Ectodermal cell (in vitro differentiated cells): ENCODE data around the gene APCDD1L.

Source experiments
- H3K27ac ChIP-seq: 2 replicates; pipeline ENCODE4 v1.7.0; 2013; ENCODE audit warnings: mild to moderate bottlenecking, low read depth, low read length; ENCODE audit not compliant: insufficient read depth, poor library complexity, severe bottlenecking
- H3K27me3 ChIP-seq: 2 replicates; pipeline ENCODE4 v1.7.0; 2013; ENCODE audit warnings: mild to moderate bottlenecking, low read length; ENCODE audit not compliant: insufficient read depth, control insufficient read depth, poor library complexity, severe bottlenecking
- H3K36me3 ChIP-seq: one replicate; pipeline ENCODE4 v1.7.0; 2013; ENCODE audit warnings: low read length; ENCODE audit not compliant: control insufficient read depth, insufficient read depth
- H3K4me1 ChIP-seq: one replicate; pipeline ENCODE4 v1.7.0; 2013; ENCODE audit warnings: low read length; ENCODE audit not compliant: control insufficient read depth, insufficient read depth
- H3K4me3 ChIP-seq: 2 replicates; pipeline ENCODE4 v1.7.0; 2013; ENCODE audit warnings: low read depth, low read length, control low read depth; ENCODE audit not compliant: insufficient read depth
- H3K9me3 ChIP-seq: 2 replicates; pipeline ENCODE4 v1.7.0; 2013; ENCODE audit warnings: mild to moderate bottlenecking, low read length, moderate library complexity; ENCODE audit not compliant: control insufficient read depth
- WGBS, 2 experiments: methylation state at CpG; one replicate each; pipeline ENCODE4 v1.1.7; 2013; ENCODE audit warnings: missing lambda C conversion rate in 2 of 2; 5-methylcytosine and 5-hydroxymethylcytosine counted together

Gene APCDD1L

GRCh38 chr20:58552366-58552934, 37.3 kb upstream of the APCDD1L start:
- Histone ChIP-seq H3K9me3 (no peaks in the 10 kb centered on the region), H3K4me1 (peaks cover 5% of the 10 kb centered on the region), H3K27me3 (no peaks in the 10 kb centered on the region), H3K36me3 (no peaks in the 10 kb centered on the region), H3K27ac (no peak overlapping the region), H3K4me3 (no peak overlapping the region)
- 92% methylated on average over 11 of the region's 11 CpGs for WGBS, 2 experiments

DNA sequence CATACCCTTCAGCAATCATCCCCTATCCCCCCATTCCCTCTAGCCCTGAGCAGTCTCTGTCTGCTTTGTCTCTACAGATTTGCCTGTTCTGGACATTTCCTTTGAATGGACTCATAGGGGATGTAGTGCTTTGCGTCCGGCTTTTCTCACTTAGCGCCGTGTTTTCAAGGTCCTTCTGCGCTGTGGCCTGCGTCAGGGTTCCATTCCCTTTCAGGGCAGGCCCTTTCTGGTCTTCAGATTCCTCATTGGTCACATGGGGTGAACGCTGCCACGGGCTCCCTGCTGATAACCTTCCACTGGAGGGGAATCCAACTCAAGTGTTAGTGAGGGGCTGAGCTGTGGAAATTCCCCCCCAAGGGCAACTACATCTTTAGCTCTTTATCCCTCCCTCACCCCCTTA, 36.4 kb upstream of the APCDD1L start:
- 91 to 95% methylated on average over 8 of the region's 8 CpGs for WGBS, 2 experiments
- H3K27ac ChIP-seq, result no peak overlapping the region
- no peaks in the 10 kb centered on the region for H3K36me3 ChIP-seq
- no peaks in the 10 kb centered on the region for H3K9me3 ChIP-seq
- H3K4me1 ChIP-seq, result peaks cover 8% of the 10 kb centered on the region
- H3K4me3 ChIP-seq, result no peak overlapping the region
- no peaks in the 10 kb centered on the region for H3K27me3 ChIP-seq

- no peaks in the 10 kb centered on the region for H3K9me3 ChIP-seq
- no peaks in the 10 kb centered on the region for H3K36me3 ChIP-seq
- no peaks in the 10 kb centered on the region for H3K27me3 ChIP-seq
- peaks cover 10% of the 10 kb centered on the region for H3K4me1 ChIP-seq
- H3K27ac ChIP-seq, result no peak overlapping the region
- no peak overlapping the region for H3K4me3 ChIP-seq
- WGBS, 2 experiments, result 94 to 95% methylated on average over 17 of the region's 17 CpGs
Measured at GRCh38 chr20:58550275-58551059, 35.3 kb upstream of the APCDD1L start.

DNA sequence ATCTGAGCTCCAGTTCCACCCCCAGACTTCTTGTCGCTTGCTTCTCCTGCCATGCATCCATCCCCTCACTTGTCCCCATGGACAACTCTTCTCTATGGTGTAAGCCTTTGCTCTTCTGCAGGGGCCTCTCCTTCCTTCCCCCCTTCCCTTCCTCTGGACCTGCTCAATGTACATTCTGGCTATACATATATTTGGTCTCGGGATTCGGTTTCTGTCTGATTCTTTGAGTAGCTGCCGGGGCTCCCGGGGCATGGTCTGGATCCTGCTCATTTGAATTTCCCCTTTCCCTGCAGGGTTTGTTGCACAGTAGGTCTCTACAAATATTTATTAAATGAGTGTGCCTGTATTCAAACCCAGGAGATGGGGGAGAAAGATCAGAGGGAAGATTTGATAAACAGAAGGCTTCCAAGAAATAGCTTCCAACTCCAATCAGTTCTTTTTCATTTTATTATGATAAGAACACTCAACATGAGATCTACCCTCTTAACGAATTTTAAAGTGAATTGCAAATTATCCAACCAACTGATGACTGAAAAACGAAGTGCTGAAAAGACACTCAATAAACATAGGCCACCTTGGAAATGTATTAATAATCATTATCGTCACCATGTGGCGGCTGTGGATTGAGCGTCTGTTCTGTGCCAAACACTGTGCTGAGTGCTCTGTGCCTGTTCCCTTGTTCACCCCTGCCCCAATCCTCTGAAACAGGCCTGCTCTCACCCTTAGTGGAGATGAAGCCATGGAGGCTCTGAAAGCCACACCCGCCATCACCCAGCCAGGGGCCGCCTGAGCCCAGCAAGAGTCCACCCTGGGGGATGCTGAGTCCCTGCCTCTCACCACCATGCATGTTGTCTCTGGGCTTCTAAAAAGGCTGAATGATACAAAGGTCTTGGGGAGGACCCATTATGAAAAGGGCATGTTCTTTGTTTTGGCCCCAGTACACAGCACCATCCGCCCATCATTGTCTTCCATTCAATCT, 34.3 kb upstream of the APCDD1L start:
- no peak overlapping the region for H3K4me3 ChIP-seq
- no peaks in the 10 kb centered on the region for H3K9me3 ChIP-seq
- 93 to 98% methylated on average over 13 of the region's 13 CpGs for WGBS, 2 experiments
- H3K27me3 ChIP-seq, result no peaks in the 10 kb centered on the region
- no peak overlapping the region for H3K27ac ChIP-seq
- peaks cover 10% of the 10 kb centered on the region for H3K4me1 ChIP-seq
- H3K36me3 ChIP-seq, result no peaks in the 10 kb centered on the region

DNA sequence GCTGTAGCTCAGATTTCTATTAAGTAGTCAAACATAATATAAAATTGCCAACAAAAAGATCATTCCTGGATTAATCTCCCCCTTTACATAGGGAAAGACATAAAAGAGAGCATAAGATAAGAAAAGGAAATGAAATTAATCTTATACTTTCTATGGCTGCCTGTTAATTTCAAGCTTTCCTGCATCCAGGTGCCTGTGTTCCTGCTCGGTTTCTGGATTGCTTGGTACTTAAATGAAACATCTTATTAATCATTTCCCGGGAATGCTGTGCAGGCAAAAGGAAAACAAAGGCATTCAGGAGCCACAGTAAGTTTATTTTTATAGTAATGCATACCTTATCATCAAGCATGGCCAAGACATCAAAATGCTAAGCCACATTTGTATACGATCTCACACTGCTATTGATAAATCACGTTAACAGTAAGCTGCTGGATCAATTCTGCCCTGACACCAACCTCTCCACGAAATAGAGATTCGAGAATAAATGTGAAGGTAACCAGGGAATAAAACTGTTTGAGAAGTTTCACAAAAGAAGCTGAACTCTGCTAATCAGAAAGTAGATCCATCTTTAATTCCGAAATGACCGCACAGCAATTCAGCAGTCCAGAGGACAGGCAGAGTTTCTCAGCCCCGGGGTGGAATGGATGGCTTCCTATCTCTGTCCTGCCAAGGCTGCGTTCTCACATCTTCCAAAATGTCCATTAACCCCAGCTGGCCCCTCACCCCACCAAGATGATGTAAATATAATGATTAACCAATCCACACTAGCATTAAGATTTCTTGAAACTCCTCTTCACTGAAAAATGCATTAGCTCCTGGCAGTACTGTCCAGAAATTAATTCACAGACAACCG, 32.6 kb upstream of the APCDD1L start:
- H3K9me3 ChIP-seq, result no peaks in the 10 kb centered on the region
- 93 to 96% methylated on average over 11 of the region's 11 CpGs for WGBS, 2 experiments
- peaks cover 14% of the 10 kb centered on the region for H3K4me1 ChIP-seq
- H3K27ac ChIP-seq, result no peak overlapping the region
- no peaks in the 10 kb centered on the region for H3K27me3 ChIP-seq
- H3K36me3 ChIP-seq, result no peaks in the 10 kb centered on the region
- H3K4me3 ChIP-seq, result no peak overlapping the region

DNA sequence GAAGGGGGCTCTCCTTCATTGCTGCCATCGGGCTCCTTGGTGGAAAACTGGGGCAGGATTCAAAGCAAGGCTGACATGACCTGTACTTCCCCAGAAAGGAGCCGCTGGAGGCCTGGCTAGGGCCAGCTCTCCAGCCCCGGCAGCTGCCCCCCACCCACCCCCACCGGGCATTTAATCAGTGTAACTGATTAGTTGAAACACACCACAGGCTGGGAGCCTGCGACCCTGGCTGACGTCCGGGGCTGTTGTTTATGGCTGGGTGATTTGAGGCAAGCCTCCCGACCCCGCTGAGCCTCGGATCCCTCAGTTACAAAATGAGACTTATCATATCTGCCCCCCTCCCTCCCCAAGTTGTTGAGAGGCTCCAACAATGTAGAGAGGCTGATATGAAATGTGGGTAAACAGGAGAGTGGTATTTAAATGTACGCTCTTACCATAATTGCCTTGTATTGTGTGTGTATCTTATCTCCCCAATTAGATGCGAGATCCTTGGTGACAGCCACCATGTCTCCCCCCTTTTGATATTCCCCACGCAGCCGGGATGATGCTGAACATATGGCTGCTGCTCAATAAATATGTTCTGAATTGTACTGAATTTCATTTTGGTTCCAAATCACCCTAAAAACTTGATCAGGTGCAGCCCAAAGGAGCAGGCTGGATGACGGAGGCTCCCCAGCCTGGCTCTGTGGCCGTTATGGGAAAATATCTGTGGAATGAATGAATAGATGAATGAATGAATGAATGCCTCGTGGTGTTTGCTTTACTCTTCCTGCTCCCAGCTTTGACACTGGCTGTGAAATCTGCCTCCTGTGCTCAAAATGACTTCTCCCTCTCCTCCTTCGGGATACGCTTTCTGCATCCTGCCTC, 31.8 kb upstream of the APCDD1L start:
- Histone ChIP-seq H3K36me3 (no peaks in the 10 kb centered on the region), H3K4me3 (no peak overlapping the region), H3K9me3 (no peaks in the 10 kb centered on the region), H3K4me1 (peaks cover 14% of the 10 kb centered on the region), H3K27me3 (no peaks in the 10 kb centered on the region), H3K27ac (no peak overlapping the region)
- WGBS, 2 experiments, result 81 to 86% methylated on average over 15 to 19 of the region's 19 CpGs

- H3K4me1 ChIP-seq, result peaks cover 14% of the 10 kb centered on the region
- 92 to 93% methylated on average over 5 of the region's 5 CpGs for WGBS, 2 experiments
- H3K9me3 ChIP-seq, result no peaks in the 10 kb centered on the region
- no peak overlapping the region for H3K4me3 ChIP-seq
- no peaks in the 10 kb centered on the region for H3K36me3 ChIP-seq
- no peaks in the 10 kb centered on the region for H3K27me3 ChIP-seq
- H3K27ac ChIP-seq, result no peak overlapping the region
Measured at GRCh38 chr20:58546416-58546711, 31.2 kb upstream of the APCDD1L start.

- no peaks in the 10 kb centered on the region for H3K9me3 ChIP-seq
- peaks cover 14% of the 10 kb centered on the region for H3K4me1 ChIP-seq
- no peak overlapping the region for H3K27ac ChIP-seq
Measured at GRCh38 chr20:58545565-58546415, 30.6 kb upstream of the APCDD1L start.

More at GRCh38 chr20:58545565-58546415, 30.6 kb upstream of the APCDD1L start:
- 89 to 90% methylated on average over 17 of the region's 17 CpGs for WGBS, 2 experiments
- Histone ChIP-seq H3K36me3 (no peaks in the 10 kb centered on the region), H3K27me3 (no peaks in the 10 kb centered on the region), H3K4me3 (no peak overlapping the region)
